NCI-H1436 treated with DMSO at 0.1 percent for 48 hours (cell line): ENCODE measurements around the gene NMT1.
A peak's percentile ranks its signal among the peaks of the same experiment; 100 is the strongest.

Source experiments
- DNase-seq: peaks from one replicate; lab custom pipeline; 2025; lab: John Stamatoyannopoulos, UW

NMT1 gene

DNA sequence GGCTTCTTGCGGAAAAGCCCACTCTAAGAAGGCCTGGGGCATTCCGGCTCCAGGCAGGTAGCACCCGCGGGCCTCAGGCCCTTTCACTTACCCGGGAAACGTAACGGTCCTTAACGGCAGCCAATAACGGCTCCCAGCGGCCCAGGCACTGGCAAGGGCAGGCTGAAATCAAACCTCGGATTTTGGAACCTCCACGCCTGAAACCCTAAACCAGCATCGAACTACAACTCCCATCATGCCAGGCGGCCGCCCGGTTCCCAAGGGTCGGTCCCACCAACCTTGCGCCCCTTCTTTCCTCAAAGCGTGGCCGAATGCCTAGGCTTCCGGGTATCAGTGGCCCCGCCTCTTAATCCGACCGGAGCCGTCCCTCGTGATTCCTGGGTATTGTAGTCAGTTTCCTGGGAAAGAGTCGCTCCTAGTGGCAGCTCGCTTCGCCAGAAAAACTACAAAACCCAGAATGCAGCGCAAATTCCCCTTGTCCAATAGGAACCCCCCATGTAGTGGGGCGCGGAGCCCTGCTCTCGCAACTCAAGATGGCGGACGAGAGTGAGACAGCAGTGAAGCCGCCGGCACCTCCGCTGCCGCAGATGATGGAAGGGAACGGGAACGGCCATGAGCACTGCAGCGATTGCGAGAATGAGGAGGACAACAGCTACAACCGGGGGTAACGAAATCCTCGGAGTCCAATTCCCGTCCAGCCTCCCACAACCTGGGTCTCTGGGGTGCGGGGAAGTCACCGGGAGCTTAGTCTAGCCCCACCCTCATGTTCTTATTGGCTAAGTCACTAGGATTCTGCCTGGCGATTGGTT, at the start of gene NMT1:
NMT1 (plus strand) TSS at position 521 of the 809 bp plus-strand sequence; CDS start at position 534, 13 bp downstream.
- peak; percentile 100 for DNase-seq

DNA sequence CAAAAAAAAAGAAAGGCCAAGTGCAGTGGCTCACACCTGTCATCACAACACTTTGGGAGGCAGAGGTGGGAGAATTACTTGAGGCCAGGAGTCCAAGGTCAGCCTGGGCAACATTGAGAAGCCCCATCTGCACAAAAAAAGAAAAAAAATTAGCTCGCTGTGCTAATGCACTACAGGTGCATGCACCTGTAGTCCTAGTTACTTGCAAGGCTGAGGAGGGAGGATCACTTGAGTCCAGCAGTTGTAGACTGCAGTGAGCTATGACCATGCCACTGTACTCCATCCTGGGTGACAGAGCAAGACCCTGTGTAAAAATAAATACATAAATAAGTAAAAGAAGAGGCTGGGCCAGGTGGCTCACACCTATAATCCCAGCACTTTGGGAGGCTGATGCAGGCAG, 49.4 kb upstream of the NMT1 start:
- no peak for DNase-seq

DNA sequence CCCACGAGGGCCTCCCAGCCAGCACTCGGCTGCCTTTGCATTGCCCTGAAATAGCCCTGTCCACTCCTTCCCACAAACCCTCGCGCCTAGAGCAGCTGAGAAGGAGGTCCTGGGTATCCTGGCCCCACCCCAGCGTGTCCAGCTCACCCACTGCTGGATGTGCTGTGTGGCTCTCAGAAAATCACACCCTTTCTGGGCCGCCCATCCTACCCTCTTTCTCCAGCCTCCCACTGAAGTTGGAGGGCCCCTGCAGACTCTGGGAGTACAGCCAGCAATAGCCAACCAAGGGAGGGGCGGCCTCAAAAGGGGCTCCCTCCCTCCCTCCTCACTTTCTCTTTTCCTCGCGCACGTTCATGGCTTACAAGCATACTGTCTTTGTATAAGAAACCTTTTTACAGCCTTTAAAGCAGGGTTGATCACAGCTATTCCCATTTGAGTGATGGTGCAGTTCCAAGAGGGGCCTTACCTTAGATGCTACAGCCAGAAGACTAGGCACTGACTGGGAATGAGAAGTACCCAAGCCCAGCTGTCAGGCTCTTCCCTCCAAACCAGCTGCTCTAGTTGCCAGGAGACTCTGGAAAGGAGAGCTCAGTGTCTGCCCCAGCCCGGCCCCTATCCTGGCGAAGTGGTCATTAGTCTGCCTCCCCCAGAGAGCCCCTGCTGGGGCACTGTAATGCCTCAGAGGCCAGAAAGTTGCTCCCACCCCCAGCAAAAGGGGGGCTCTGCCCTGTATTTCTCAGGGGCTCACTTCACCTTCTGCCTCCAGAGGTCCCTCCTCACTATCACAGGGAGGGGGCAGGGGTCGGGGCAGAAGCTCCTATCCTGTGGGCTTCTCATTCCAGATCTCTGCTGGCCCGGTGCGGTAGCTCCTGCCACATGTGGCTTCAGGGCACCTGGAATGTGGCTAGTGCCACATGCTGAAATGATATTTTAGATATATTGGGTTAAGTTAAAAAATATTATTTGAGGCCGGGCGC, 47.8 kb upstream of the NMT1 start:
- no peak for DNase-seq

DNA sequence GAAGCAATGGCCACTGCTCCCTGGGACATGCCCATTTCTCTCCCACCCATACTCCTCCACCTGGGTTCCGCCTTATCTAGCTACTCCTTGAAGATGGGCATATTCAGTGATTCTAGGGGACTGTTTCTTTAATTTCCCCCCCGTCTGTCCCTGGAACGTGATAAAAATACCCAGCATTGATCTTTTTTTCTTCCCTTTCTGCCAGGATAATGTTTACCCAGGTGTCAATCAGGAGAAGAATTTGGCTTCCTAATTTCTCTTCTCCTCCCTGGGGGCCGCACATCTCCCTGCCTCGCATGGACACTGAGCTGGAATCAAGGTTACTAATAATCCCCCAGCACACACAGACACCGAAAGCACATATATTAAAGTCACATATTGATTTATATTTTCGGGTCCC, 44.9 kb upstream of the NMT1 start:
- no peak for DNase-seq

DNA sequence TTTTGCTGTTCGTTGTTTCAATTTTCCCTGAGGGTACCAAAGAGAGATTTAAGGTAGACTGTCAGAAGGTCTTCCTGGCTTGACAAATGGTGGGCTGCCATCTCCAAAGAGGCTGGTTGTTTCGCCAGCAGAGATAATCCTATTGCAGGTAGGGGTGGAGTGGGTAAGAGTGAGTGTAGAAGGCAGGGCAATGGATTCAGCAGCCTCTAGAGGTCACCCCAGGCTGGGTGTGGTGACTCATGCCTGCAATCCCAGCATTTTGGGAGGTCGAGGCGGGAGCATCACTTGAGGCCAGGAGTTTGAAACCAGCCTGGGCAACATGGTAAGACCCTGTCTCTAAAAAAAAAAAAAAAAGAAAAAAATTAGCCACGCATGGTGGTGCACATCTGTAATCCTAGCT, 44.3 kb upstream of the NMT1 start:
- no peak for DNase-seq

DNA sequence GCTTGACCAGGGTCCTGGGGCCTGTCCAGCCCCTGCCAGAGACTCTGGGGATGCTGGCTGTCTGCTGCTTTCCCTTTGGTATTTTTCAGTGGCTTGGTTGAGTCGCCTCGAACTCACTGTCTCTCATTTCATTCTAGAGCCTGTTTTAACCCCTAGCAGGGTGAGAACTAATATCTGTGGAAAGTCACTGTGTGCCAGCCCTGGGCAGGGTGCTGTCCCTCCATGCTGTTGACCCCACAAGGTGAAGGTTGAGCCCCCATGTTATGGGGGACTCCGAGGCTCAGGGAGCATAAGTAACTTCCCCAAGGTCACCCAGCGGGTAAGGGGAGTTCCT, 42.6 kb upstream of the NMT1 start:
- DNase-seq: no peak

DNA sequence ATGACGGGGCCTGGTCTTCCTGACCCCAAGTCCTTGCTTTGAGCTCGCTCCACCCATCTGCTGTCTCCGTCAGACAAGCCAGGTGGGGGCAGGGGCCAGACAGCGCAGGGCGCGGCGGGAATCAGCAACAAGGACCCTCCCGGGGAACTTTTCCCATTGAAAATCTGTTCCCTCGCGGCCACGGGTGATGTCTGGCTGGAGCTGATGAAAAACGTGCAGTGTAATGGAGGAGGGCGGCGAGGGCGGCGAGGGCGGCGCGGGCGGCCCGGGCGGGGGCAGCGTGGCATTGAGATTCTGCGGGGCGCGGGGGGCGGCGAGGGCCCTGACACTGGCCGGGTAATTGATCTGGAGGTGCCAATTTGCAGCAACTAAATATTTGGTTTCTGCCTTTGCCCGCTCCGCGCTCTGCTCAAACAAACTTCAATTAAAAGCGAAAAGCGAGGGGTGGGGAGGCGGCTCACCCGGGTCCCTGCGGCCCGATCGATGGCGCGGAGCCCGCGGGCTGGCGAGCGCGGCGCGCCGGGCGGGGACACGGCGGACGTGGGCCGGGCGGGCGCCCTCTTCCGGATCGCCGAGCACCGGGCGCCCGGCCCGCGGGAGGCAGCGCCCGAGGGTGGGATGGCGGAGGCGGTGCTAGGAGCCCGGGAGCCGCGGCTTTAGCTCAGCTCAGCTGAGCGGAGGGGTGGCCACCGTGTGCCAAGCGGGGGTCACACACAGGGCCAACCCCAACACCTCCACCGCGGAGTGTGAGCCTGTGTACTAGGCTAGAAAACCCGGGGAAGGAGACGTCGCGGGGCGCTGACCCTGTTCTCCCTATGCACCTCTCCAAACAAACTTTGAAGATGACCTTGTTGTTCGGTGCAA, 42.0 kb upstream of the NMT1 start:
- no peak for DNase-seq

DNA sequence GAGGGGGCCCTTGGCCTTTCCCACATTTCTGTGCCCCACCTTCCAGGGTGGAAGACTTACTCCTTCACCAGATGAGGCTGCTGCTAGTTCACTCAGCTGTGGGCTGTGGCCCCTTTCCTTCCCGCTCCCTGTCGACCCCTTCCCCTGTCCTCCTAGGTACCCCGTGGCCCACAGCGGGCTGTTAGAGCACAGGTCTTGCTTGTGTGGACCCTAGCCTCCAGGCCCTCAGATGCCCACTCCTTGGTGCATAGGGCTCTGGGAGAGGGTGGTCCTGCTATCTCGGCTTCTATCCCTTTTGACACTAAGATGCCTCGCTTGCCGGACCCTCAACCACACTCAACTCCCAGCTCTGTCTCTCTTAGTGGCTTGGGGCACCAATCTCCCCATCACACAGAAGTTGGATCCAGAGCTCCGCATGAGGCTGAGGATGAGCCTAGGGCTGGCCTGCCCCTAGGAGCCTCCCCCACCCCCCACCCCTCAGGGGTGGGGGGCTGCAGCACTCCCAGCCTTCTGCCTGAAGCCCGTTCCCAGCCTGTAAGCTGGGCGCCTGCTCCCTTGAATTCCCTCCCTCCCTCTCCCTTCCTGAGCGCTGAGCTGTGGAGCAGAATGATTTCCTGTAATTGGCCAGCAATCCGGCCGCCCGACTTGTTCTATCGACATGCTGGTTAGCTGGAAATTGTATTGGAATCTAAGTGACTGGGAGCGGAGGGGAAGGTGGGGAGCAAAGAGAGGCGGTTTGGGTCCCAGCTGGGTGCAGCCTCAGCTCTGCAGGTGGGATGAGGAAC, 40.6 kb upstream of the NMT1 start:
- no peak for DNase-seq

DNA sequence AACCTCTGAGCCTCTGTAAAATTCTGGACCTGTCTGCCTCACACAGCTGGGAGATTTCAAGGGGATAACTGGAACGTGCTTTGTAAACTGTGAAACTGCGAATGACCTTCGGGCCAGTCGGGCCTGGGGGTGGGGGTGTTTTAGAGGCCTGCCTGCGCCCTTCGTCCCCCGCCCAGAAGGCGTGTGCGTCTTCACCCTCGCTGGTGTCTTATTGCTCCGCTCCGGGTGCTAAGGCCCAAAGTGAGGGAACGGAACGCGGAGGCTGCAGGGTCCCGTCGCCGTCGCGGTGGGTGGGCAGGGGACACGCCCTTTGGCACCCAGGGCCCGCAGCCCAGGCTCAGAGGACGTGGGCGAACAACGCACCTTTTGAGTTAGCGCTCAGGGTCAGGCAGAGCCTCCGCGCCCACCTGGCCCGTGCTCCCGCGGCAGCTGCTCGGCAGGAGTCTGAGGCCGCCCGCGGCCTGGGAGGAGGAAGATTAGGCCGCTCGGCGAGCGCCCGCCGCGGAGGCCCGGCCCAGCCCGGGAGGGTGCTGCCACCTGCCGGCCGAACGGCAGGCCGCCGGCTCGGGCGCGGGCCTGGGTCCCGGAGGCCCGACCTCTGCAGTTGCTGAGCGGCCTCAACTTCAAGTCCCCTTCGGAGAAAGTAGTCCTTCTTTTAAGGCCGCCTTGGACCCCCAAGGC, 39.4 kb upstream of the NMT1 start:
- DNase-seq: no peak

DNA sequence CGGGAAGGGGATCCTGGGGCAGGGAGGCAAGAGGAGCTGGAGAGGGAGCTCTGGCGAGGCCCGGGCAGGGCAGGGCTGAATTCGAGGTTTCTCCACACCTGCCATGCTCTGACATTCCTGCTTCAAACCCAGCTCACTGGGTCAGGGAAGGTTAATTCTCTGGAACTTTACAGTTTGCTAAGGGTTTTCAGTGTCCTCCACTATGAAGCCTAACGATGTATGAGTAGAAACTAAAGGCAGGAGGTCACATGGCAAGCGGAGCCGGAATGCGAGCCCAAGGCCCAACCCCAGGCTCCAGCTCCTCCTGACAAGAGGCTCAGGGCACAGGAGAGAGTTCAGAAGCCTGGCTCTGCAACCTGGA, 38.8 kb upstream of the NMT1 start:
- no peak for DNase-seq

DNA sequence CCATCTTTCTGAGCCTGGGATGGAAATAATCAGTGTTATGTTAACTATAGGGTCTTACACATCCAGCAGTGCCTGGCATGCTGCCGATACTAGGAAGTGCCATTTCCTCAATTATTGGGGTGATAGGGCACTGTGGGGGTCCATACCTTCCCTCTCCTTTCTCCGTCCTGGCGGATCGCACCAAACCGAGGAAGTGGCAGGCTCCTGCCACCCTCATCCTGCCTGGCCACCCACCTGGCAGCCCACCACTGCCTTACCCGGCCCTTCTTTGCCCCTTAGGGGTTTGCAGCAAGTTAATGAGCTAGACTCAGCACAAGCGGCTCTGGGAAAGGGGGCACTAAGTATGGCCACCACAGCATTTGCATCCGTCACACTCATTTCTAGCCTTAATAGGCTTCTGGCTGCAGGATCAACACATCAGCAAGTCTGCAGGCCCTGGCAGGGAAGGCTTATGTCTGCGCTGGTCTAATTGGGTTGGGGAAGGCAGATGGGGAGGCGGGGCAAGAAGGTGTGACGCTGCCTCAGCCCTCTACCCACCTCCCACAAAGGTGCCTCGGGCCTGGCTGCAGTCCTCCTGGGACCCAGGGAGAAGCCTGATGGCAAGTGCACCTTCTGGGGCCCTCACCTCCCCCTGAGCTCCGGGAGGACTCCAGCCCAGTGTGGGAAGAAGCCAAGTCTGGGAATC, 38.3 kb upstream of the NMT1 start:
- no peak for DNase-seq

DNA sequence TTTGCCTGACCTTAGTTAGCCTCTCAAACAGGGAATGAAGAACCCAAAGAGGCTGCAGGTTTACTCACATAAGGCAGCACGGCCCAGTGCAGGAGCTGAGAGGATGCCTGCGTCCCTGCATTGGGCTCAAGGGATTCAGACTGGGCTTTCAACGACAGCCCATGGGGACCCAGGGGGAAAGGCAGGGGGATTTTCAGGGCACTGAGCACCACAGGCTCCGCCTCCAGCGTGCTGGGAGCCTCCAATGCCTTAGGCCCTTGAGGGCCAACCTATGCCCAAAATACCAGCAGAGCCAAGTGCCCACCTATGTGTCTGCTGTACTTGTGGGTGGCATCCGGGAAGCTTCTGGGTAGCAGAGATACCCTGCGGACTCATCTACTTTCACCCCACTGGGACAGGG, 32.0 kb upstream of the NMT1 start:
- no peak for DNase-seq

DNA sequence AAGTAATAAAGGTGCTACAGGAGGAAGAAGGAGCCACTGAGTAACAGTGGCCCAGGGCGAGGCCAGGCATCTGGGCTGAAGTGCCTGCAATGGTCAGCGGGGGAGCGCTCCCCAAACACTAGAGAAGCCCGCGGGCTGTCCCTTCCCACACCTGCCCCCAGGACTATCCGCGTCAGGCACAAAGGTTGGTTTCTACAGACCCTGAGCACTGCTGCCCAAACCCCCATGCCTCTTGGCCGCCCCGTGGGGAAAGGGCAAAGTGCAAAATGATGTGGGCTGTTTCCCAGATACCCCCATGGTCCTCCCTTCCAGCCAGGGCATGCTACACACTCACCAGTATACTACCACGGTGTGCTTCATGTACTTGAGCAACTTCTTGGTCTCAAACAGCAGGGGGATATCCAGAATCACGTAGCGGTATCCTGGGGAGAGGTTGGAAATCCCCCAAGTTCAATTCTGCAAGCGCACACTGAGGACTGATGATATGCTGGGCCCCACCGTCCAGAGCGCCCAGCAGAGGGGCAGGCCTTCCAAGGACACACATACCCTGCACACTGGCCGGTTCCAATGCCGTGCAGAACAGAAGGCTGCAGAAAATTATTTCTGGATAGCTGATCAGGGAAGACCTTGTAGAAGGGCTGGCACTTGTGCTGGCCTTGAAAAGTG, 31.2 kb upstream of the NMT1 start:
- no peak for DNase-seq

DNA sequence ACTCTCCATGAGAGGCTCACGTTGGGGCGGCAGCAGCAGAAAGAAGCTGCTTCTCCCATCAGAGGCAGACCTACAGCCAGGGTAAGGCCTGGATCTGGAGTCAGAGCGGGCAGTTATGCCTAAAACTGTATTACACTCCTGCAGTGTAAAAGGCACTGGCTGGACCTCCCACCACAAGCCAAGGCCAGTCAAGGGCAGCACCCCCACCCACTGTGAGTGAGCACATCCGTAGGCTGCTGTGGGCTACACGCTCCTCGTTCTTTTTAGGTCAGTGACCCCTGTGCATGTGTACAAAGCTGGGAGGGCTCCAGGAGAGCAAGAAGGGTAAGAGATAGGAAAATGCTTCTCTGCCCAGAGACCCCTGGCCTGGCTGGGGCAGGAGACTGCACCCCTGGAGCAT, 30.4 kb upstream of the NMT1 start:
- no peak for DNase-seq

DNA sequence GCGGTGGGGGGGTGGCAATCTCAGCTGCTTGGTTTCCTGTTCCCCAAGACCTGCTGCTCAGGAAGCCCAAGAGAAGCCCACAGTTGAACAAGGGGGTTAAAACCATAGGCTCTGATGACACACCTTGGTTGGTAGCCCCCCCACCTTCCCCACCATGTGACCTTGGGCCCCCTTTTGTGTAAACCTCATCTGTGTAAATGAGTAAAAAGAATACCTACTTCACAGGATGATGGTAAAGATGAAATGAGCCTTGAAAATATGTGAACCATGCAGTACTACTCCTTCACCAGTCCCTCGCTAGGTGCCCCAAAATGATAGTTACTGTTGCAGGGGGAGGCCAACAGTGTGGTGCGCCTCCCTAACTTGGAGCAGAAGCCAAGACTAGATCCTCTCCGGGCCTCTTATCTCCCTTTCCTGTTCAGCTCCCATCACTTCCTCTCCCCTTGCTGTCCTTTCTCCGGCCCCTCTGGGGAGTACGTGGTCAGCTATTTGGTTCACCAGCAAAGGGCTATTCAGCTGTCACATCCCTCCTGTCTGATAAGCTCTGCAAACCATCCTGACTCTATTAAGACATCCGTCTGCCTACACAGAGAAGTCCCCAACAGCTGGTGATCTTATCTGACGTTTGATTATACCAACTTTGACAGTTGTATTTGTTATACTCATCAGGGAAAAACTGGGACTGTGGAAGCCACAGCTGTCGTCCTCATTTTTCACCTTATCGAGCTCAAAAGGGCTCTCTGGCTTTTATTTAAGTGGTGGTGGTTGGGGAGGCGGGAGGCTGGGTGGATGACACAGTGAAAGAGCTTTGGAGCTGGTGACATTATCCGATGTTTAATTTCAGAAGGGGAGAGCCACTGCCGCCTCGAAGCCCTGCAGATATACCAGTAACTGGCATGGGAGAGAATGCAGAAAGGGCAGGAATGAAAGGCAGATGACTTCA, 29.6 kb upstream of the NMT1 start:
- no peak for DNase-seq

DNA sequence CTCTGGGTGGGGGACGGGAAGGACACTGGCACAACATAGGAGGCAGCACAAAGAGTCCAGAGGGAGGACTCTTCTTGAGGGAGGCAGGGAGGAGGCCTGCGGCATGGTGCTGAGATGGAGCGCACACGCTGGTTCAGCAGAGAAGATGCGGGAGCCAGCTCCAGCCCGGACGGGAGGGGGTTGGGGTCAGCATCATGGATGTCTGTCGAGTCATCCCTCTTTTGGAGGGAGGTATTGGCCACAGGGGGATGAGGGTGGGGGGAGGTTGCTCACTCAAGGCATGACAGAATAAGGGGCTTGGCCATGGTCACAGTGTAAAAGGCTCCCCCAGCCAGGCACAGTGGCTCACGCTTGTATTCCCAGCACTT, 29.0 kb upstream of the NMT1 start:
- DNase-seq: no peak

DNA sequence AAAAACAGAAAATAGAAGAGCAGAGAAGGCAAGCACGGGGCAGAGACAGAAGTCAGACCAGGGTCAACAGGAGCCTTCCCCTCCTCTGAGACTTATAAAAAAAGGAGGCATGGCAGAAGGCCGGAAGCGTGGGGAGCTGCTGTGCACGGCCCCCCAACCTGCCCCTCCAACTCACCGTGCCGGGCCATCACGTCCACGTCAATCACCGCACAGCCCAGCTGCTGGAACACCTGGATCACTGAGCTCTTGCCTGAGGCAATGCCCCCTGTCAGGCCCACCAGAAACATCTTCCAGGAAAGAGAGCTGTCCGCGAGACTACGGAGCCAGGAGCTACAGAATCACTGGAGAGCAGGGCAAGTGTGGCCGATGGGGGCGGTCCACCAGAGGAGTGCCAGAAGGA, 26.5 kb upstream of the NMT1 start:
- DNase-seq: no peak

DNA sequence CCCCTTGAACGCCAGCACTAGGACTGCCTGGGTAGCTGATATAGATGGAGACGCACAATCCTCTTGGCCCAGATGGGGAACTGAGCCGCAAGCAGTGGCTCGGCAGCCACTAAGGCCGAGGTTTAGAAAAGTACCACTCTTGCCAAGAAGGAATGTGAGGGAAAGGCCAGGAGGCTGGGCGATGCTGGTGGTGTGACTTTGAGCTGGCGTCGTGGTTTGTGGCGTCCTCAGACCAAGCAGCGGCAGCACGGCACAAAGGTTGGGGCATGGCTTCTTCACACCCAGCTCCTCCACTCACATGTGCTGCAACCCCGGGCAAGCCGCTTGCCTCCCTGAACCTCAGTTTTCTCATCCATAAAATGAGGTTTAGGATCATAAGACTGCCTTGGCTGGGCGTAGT, 25.3 kb upstream of the NMT1 start:
- no peak for DNase-seq

DNA sequence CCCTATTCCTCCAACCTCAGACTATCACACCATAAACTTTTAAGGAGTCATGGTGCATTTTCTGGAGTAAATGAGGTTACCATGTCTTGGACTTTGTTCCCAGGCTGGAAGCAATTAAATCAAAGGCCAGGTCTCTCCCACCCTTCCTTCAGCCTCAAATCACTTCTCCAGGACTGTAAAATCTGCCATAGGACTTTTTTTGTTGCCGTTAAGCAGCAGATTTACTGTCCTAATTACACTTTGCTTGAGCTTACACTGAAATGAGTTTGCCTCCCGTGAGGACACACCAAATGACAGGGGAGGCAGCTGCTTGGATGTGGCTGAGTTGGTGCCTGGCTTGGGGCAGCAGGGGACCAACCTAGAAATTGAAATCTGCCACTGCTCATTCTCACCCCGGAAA, 24.4 kb upstream of the NMT1 start:
- DNase-seq: no peak
